Urothelium cell line (cell line): ENCODE results near the gene LRP1-AS.
A peak's percentile ranks its signal among the peaks of the same experiment; 100 is the strongest.

ENCODE experiments used
- DNase-seq: peaks from one replicate; pipeline ENCODE4 v3.0.0; 2011; ENCODE audit warnings: low spot score, mixed read lengths
- FAIRE-seq: peaks from 2 replicates; lab custom pipeline; 2011; peaks lifted over from hg19 to GRCh38; lab: Jason Lieb, UNC

The LRP1-AS gene

DNA sequence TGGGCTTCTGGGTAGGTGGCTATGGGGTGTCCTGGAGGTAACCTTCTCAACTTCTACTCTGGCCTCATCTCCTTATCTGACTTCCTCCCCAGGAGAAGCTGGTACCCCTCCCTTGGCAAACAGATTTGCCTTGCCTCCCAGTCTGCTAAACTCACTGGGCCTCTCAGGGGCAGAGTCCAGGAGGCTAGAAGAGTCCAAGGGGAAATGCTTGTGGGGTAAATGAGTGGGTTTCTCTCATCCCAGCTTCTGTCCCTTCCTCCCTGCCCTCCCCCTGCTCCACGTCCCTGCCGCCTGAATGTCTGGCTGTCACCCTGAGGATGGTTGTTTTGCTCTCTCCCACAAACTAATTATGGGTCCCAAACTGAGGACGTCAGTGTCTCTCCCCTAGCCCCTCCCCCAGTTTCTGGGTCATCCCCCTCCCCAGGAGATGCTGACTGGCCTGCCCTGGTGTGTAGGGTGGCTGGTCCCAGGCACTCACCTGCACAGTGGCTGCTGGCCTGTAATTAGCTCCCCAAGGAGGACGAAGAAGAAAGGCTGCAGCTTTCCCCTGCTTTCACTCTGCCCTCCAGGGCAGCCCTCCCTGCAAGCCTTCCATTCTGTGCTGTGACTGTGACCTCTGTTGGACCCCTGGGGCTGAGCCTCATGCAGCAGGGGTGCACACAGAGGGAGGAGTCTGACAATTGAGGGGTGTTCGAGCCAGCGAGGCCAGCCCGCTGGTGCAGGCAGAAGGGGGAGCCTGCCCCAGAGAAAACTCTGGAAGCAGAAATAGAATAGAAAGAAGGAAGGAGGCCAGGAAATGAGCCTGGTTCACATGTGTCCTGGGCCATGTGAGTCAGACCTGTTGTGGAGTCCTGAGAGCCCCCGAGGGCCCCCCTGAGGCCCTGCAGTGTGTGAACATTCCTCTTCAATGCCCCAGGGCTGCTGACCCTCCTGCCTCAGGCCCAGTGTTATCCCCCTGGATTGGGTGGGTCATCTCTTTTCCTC lies at the start of gene LRP1-AS:
LRP1-AS (minus strand) TSS at position 659 of the 984 bp plus-strand sequence.
- DNase-seq: no peak
- FAIRE-seq: no peak

DNA sequence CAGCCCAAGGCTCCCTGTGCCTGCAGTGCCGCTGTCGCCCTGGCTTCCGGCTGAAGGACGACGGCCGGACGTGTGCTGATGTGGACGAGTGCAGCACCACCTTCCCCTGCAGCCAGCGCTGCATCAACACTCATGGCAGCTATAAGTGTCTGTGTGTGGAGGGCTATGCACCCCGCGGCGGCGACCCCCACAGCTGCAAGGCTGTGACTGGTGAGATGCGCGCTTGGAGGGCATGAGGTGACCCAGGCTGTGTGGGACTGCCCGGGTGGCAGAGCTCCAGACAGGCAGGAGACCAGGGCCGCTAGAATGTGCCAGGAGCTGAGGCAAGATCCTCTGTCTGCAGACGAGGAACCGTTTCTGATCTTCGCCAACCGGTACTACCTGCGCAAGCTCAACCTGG lies 49.5 kb upstream of the LRP1-AS start:
- FAIRE-seq (no peak), DNase-seq (no peak)

DNA sequence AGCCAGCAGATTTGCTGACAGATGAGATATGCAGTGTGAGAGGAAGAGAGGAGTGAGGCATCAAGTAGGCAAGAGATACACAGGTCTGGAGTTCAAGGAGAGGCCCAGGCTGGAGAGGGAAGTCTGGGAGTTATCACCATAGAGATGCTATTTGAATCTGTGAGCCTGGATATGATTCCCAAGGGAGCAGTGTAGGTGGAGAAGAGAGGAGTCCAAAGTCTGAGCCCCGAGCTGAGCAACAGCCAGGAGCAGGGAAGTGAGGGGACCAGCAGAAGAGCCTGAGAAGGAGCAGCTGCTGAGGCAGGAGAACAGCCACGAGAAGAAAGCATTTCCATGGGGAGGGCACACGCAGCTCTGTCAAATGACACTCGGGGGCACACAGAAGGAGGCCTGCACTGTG lies 49.0 kb upstream of the LRP1-AS start:
- no peak for FAIRE-seq

DNA sequence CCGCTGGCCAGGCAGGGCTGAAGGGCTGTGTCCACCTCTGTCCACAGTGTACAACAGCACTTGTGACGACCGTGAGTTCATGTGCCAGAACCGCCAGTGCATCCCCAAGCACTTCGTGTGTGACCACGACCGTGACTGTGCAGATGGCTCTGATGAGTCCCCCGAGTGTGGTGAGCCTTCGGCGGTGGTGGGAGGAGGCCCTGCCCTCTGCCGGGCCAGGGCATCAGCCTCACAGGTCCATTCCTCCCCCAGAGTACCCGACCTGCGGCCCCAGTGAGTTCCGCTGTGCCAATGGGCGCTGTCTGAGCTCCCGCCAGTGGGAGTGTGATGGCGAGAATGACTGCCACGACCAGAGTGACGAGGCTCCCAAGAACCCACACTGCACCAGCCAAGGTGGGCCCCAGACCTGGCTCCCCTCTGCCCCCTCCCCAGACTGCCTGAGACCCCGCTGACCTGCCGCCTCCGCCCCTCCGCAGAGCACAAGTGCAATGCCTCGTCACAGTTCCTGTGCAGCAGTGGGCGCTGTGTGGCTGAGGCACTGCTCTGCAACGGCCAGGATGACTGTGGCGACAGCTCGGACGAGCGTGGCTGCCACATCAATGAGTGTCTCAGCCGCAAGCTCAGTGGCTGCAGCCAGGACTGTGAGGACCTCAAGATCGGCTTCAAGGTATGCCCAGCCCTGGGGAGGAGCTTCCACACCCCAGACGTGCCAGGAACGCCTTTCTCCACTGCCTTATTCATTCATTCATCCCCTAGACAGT lies 48.4 kb upstream of the LRP1-AS start:
- no peak for DNase-seq
- no peak for FAIRE-seq

More for the DNA sequence above, 49.0 kb upstream of the LRP1-AS start:
- no peak for DNase-seq

DNA sequence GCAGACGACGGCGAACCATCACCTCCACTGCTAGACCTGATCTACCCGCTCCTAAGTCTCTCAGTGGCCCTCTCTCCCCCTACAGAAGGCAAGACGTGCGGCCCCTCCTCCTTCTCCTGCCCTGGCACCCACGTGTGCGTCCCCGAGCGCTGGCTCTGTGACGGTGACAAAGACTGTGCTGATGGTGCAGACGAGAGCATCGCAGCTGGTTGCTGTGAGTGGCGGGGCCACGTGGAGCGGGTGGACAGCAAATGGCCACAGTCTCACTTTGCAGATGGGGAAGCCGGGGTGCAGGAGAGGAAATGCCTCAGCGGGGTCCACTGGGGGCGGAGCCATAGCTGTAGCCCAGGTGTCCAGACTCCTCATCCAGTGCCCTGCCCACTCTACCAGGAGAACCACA lies 47.8 kb upstream of the LRP1-AS start:
- DNase-seq: no peak
- no peak for FAIRE-seq

DNA sequence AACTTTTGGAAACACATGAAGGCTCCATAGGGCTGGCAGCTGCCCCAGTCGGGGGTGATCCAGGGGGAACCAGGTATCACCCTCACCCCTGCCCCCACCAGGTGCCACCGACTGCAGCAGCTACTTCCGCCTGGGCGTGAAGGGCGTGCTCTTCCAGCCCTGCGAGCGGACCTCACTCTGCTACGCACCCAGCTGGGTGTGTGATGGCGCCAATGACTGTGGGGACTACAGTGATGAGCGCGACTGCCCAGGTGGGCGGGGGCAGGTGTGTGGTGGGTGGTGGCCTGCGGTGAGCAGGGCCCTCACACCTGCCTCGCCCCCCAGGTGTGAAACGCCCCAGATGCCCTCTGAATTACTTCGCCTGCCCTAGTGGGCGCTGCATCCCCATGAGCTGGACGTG lies 46.8 kb upstream of the LRP1-AS start:
- peak; percentile 5 for FAIRE-seq
- DNase-seq: no peak

DNA sequence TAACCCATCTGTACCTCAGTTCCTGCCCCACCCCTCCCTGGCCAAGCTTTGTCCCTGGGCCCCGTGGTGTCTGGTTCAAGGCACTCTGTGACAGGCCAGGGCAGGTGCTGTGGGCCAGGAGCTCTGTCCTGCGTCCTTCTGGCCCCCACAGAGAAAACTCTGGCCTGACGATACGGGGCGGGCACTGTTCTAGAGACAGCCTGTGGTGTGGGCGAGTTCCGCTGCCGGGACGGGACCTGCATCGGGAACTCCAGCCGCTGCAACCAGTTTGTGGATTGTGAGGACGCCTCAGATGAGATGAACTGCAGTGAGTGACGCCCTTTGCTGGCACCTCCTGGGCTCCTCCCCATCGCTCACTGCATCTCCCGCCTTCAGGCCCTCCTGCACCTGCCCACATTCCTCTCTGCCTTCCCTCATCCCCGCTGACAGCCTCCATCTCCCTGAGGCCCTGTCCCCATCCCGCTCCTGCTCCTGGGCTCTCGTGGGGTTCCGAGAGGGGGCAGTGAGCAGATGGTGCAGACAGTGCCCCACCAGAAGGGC lies 46.4 kb upstream of the LRP1-AS start:
- no peak for FAIRE-seq
- DNase-seq: no peak

DNA sequence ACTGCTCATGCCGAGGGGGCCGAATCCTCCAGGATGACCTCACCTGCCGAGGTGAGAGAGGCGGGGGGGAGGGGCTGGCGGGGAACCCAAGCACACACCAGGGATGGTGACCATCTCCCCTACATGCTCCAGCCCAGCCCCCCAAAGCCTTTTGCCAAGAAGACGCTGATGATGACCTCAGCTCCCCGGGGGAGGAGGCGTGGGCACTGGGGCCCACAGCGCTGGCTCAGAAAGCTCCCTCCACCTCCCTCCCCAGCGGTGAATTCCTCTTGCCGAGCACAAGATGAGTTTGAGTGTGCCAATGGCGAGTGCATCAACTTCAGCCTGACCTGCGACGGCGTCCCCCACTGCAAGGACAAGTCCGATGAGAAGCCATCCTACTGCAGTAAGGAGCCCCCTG lies 45.5 kb upstream of the LRP1-AS start:
- no peak for FAIRE-seq

DNA sequence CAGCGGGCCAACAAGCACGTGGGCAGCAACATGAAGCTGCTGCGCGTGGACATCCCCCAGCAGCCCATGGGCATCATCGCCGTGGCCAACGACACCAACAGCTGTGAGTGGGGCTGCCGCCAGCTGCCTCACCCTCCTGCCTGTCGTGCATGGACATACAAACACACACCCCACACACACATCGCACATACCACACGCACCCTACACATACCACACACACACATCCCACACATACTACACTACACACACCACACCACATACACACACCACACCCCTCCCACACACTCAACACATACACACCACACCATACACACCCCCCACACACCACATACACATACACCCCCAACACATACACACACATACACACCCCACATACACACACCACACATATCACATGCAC lies 44.0 kb upstream of the LRP1-AS start:
- no peak for FAIRE-seq
- no peak for DNase-seq

More for the DNA sequence above, 45.5 kb upstream of the LRP1-AS start:
- no peak for DNase-seq

DNA sequence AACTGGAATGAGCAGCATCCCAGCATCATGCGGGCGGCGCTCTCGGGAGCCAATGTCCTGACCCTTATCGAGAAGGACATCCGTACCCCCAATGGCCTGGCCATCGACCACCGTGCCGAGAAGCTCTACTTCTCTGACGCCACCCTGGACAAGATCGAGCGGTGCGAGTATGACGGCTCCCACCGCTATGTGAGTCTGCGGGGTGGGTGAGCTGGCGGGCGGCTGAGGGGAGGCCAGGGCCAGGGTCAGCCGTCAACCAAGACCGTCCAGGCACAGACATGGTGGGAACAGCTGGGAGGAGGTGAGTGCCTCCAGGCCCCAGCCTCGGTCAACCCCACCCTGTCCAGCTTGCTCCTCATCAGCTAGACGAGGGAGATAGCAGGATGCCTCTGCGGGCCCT lies 43.4 kb upstream of the LRP1-AS start:
- FAIRE-seq: no peak
- no peak for DNase-seq

DNA sequence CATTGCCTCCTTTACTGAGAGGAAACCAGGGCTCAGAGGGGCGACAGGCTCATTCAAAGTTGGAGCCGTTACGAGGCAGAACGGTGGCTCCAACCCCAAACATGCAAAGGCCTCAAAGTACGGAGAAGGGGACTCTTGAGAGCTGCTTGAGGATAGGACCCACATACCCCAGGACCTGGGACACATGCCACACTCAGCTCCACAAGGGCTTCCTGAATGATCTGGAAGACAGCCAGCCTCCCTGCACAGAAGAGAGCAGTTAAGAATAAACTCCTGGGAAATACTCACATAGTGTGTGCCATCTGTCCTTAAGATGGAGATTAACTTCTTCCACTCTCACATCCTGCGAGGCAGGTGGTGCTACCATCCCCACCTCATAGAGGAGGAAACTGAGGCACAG lies 42.6 kb upstream of the LRP1-AS start:
- DNase-seq (no peak), FAIRE-seq (no peak)

DNA sequence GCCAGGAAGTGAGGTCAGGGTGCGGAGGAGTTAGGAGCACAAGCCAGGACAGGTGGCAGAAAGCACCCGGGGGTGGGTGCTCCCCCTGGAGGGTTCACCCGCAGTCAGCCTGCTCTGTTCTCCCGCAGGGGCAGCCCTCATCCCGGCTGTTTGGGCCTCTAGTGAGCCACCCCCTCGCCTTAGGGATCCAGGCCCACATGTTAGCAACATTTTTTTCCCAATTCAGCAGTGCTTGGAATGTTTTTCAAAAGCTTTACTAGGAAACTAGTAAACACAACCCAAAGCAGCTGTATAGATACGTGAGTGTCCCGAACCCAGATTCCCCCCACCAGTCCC lies 40.6 kb upstream of the LRP1-AS start:
- no peak for DNase-seq
- FAIRE-seq: no peak

DNA sequence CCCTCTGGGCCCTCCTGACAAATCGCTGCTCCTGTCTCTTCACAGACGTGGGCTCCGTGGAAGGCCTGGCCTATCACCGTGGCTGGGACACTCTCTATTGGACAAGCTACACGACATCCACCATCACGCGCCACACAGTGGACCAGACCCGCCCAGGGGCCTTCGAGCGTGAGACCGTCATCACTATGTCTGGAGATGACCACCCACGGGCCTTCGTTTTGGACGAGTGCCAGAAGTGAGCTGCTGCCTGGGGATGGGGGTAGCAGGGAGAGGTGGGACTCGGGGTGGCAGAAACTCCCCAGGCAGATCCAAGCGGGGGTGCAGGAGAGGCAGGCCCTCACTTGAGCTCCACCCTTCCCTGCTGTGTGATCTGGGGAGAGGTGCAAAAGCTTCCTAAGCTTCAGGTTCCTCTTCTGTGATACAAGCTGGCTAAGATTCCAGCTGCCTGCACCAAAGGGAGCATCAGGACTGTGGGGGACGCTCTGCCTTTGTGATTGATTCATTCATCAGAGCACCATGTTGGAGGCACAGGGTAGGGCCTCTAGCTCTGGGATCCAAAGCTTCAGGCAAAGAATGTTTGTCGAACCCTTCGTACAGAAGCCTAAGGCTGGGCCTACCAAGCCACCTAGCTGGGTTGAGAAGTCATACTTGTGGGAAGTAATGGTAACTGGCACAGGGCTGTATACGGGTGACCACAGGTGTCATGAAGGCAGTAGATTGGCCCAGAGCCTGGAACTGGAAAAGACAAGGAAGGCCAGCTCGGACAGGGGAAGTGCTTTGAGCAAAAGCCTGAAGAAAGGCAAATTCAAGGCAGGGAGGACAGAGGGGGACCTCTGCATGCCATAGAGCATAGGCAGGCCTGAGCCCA lies 40.0 kb upstream of the LRP1-AS start:
- no peak for DNase-seq
- FAIRE-seq: no peak

DNA sequence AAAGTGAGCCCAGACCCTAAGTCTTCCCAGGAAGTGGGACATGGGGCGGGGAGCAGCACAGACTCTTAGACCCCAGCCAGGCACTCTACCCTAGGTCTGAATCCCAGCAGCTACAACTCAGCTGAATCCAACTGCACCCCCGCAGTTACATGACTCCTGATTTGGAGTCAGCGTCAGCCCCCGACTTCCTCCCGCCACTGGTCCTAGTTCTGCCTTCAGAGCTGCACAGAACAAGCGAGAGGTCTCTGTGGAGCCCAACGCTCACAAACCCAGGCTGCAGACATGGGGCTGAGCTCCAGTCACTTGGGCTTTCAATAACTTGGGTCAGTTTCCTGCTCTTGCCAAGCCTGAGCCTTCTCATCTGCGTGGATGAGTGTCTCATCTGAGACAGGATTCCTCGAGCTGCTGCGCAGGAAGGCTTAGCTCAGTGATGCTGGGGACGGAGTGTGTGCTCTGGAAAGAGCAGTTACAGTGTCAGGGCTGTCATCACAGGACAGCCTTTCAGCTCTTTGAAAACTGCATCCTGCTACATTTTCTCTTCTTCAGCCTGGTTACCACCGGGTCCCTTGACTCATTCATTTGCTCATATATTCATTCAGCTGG lies 38.6 kb upstream of the LRP1-AS start:
- DNase-seq (no peak), FAIRE-seq (no peak)

DNA sequence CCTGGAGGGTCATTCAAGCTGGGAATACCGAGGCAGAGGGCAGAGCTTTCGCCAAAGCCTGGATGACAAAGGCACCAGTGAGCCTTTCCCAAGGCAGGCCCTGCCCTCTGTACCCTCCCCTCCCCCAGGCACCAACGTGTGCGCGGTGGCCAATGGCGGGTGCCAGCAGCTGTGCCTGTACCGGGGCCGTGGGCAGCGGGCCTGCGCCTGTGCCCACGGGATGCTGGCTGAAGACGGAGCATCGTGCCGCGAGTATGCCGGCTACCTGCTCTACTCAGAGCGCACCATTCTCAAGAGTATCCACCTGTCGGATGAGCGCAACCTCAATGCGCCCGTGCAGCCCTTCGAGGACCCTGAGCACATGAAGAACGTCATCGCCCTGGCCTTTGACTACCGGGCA lies 38.0 kb upstream of the LRP1-AS start:
- FAIRE-seq: no peak
- no peak for DNase-seq

DNA sequence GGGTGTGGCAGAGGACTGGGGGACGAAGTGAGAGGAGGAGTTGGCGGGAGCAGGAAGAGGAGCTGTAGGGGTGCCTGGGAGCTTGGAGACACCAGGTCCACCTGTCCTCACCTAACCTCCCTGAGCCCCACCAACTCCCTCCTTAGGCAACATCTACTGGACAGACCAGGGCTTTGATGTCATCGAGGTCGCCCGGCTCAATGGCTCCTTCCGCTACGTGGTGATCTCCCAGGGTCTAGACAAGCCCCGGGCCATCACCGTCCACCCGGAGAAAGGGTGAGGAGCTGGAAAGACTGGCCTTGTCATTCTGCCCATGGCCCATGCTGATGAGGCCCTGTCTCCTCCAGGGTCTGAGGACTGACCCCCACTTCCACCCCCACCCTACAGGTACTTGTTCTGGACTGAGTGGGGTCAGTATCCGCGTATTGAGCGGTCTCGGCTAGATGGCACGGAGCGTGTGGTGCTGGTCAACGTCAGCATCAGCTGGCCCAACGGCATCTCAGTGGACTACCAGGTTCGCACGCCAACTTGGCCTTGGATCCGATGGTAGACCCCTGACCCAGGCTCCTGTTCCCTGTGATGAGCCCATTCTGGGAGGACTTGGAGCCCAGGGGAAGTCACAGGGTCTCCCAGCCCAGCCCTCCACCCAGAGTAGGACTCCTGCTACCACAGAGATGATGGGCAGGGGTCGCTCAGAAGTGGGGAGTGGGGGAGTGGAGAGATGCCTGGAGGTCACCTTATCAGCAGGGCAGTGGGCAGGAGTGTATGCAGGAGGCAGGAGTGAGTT lies 36.7 kb upstream of the LRP1-AS start:
- no peak for FAIRE-seq
- DNase-seq: no peak

DNA sequence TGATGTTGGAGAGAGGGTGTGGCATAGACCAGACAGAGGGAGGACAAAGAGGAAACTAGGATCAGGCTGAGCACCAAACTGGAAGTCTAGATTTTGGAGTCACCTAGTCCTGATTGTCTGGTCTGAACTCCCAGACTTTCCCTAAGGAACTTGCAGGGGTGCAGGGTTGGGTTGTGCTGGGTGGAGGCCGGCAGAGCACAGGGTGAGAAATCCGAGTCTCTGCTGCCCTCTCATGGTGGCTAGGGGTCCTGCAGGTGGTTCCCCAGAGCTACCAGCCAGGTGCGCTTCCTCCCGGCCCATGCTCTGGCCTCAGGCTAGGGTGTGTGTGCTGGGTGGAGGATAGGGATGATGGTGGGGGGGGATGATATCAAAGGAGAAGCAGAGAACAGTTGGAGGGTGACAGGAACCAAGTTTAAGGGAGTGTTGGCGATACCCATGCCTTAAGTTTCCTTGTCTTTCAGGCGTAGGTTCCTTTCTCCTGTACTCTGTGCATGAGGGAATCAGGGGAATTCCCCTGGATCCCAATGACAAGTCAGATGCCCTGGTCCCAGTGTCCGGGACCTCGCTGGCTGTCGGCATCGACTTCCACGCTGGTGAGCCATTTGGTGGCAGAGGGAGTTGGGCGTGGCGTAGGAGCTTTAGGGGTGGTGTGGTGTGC lies 35.6 kb upstream of the LRP1-AS start:
- FAIRE-seq (peak; percentile 35), DNase-seq (peak; percentile 92)

DNA sequence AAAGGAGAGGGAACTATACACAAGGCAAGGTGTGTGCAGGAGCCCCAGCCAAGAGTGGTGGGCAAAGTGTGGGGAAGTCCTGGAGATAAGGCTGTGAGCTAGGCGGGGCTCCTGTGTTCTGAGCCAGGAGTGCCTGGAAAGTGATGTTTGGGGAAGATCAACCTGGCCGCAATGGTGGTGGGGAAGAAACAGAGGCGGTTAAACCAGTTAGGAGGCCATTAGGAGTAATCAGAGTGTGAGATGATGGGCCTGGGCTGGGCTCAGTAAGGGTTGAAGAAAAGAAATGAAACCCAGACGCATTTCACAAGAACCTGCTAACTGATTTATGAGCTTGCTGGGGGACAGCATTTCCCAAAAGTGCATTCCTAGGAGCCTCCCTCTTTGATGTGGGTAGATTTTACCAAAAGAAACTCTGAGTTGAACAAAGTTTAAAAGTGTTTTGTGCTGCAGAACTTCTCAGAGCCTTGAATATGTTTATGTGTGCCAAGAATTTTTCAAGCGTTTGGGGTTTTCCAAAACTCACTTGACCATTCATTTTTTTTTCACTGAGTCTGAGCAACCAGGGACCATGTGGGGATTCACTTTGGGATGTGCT lies 34.2 kb upstream of the LRP1-AS start:
- DNase-seq (no peak), FAIRE-seq (no peak)

DNA sequence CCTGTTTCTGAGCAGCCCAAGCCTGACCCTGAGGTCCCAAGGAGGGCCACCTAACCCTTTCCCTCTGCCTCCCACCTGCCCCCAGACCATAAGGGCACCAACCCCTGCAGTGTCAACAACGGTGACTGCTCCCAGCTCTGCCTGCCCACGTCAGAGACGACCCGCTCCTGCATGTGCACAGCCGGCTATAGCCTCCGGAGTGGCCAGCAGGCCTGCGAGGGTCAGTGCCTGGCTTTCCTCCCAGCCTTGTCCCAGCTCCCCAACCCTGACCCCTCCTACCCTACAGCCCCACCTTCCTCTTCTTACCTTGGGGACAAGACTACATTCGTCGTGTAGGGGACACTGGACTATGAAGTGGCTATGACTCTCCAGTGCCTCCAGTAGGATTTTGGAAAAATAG lies 33.7 kb upstream of the LRP1-AS start:
- FAIRE-seq (no peak), DNase-seq (no peak)
